ENCODE results near the gene LRRC7. TPM values are rescaled to one million over a fixed set of nuclear protein-coding genes. Genes with fewer than 3 reads are reported as not detected.

The LRRC7 gene
- total and polyA plus RNA-seq, 4 experiments from 2014 or later: not detected

DNA sequence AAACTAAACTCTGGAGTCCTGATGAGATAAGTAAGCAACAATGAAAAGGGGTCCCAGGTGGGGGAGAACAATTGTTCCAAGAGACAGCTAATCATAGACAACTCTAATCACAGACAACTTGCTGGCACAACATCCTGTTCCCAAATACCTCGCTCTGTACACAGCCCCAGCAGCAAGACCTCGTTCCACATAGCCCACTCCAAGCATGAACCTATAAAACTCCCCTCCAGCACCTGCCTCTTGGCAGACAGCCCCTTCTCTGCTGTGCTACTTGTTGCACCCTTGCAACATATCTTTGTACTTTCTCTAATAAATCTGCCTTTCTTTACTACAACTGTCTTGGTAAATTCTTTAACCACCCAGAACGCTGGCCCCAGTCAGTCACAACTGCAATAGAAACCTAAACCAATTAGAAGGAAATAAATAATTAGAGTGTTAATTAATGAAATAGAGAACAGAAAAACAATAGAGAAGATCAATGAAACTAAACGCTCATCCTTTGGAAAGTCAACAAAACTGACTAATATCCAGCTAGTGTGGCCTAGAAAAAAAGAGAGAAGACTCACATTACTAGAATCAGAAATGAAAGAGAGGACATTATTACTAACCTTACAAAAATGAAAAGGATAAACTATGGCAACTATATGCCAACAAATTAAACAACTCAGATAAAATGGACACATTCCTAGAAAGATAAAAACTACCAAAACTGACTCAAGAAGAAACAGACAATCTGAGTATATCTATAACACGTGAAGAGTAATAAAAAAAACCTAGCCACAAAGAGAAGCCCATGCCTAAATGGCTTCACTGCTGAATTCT, 601.5 kb downstream of the LRRC7 start:
- Histone ChIP-seq H3K9me3 (ENCODE audit: control insufficient read depth in 1 of 2, low read length in 2 of 2) (no peaks in the 10 kb centered on the region), H3K27me3 (ENCODE audit: insufficient read depth, low read length) (no peaks in the 10 kb centered on the region), H3K4me1 (ENCODE audit: insufficient read depth, low read length) (no peaks in the 10 kb centered on the region), H3K4me3 (ENCODE audit: low read length in 2 of 2) (no peak overlapping the region), H3K27ac (ENCODE audit: low read depth, low read length) (no peak overlapping the region), H3K36me3 (ENCODE audit: insufficient read depth, low read length) (no peaks in the 10 kb centered on the region)
- intact Hi-C loops (cut with micrococcal nuclease): no loop called here
- ChIA-PET POLR2A (ENCODE audit: partially characterized antibody) (no interaction called here), CTCF (ENCODE audit: partially characterized antibody) (no interaction called here)
- no peaks in the 10 kb centered on the region for H3K27me3 Mint-ChIP-seq
- peak overlapping the region in 2 of 7 donors; percentile 32 to 44 for H3K27ac Mint-ChIP-seq
- H3K4me1 Mint-ChIP-seq: no peaks in the 10 kb centered on the region
- H3K36me3 Mint-ChIP-seq: peaks cover 39 to 52% of the 10 kb centered on the region in 2 donors
- no peak for DNase-seq
- no peaks in the 10 kb centered on the region for H3K9me3 Mint-ChIP-seq
- H3K4me3 Mint-ChIP-seq: no peak overlapping the region

DNA sequence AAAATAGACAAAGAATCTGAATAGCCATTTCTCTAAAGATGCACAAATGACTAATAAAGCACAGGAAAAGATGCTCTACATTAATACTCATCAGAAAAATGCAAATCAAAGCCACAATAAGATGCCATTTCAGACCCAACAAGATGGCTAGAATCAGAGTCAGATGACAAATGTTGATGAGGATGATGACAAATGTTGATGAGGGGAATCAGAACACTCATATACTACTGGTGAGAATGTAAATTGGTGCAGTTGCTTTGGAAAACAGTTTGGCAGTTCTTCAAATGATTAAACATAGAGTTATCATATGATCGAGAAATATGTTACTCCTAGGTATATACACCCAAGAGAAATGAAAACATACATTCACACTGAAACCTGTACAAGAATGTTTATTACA, 603.8 kb downstream of the LRRC7 start:
- no peak for DNase-seq
- intact Hi-C loops (cut with micrococcal nuclease): no loop called here
- Histone ChIP-seq H3K36me3 (ENCODE audit: insufficient read depth, low read length) (no peaks in the 10 kb centered on the region), H3K9me3 (ENCODE audit: control insufficient read depth in 1 of 2, low read length in 2 of 2) (no peaks in the 10 kb centered on the region), H3K27me3 (ENCODE audit: insufficient read depth, low read length) (no peaks in the 10 kb centered on the region), H3K27ac (ENCODE audit: low read depth, low read length) (no peak overlapping the region), H3K4me3 (ENCODE audit: low read length in 2 of 2) (no peak overlapping the region), H3K4me1 (ENCODE audit: insufficient read depth, low read length) (no peaks in the 10 kb centered on the region)
- CTCF ChIA-PET (ENCODE audit: partially characterized antibody): no interaction called here
- POLR2A ChIA-PET (ENCODE audit: partially characterized antibody): no interaction called here
- Mint-ChIP-seq H3K9me3 (no peaks in the 10 kb centered on the region), H3K36me3 (peaks cover 50 to 59% of the 10 kb centered on the region in 2 donors), H3K27me3 (no peaks in the 10 kb centered on the region), H3K4me1 (no peaks in the 10 kb centered on the region), H3K27ac (no peak overlapping the region), H3K4me3 (no peak overlapping the region)

Data from CD4-positive, alpha-beta memory T cell (primary cell).